T-helper 17 cell (primary cell): Measurements from ENCODE around the gene SCN4B. TPM values are rescaled to one million over a fixed set of nuclear protein-coding genes. Genes with fewer than 3 reads are reported as not detected.

Experiments used
- ATAC-seq: fragments of 150-1000 bp; cut with Tn5 transposase; 2 replicates; pipeline ENCODE4 v1.10.0; 2021; ENCODE audit warnings: mild to moderate bottlenecking, moderate library complexity
- DNase-seq, 3 donors: peaks; one replicate each; pipeline versions ENCODE4 v3.0.0 to v3.0.0-alpha.2; 2020 to 2021
- H3K9me3 ChIP-seq: one replicate; pipeline ENCODE4 v1.7.0; 2013; ENCODE audit warnings: low read length, mild to moderate bottlenecking; ENCODE audit not compliant: control insufficient read depth, poor library complexity, severe bottlenecking
- H3K27ac Mint-ChIP-seq: one replicate; pipeline ENCODE4 v1.8.0; 2022; ENCODE audit warnings: mild to moderate bottlenecking, moderate library complexity, mixed read lengths
- H3K27me3 Mint-ChIP-seq: one replicate; pipeline ENCODE4 v1.8.0; 2022; ENCODE audit warnings: mixed read lengths
- H3K36me3 Mint-ChIP-seq: one replicate; pipeline ENCODE4 v1.8.0; 2022; ENCODE audit warnings: low read depth, mixed read lengths
- H3K4me1 Mint-ChIP-seq: one replicate; pipeline ENCODE4 v1.8.0; 2022; ENCODE audit warnings: mild to moderate bottlenecking, mixed read lengths
- H3K4me3 Mint-ChIP-seq: one replicate; pipeline ENCODE4 v1.8.0; 2022; ENCODE audit warnings: mild to moderate bottlenecking, moderate library complexity, mixed read lengths
- total RNA-seq, 4 donors: library from RNA in 2 of 4; stranded (reverse) in 2 of 4; gene quantifications; one replicate each; pipeline ENCODE4 v1.2.3 and lab custom pipeline; 2022 to 2026

SCN4B gene
- total RNA-seq, 2 donors from 2014 or later = not detected

DNA sequence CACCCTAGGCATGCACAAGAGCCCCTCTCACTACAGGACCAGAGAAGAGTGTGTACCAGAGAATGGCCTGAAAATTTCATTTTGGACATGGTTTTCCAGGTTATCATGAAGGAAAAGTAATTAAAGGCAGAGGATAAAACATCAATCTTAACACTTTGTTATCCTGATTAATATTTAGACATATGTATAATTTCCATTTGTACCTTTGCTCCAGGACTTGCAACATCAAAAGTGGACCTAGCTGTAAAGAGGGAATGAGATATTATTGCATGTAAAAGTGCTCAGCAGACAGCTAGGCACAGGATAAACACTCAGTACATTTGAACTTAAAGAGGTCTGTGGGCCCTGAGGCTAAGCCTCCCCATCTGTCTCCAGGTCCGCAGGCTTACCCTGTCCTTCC, 2.0 kb upstream of the SCN4B start:
- no peaks in the 10 kb centered on the region for H3K9me3 ChIP-seq
- H3K27ac Mint-ChIP-seq = no peak overlapping the region
- ATAC-seq (no peak), DNase-seq (no peak)
- peaks cover 7% of the 10 kb centered on the region for H3K4me1 Mint-ChIP-seq
- peaks cover 82% of the 10 kb centered on the region for H3K27me3 Mint-ChIP-seq
- no peaks in the 10 kb centered on the region for H3K36me3 Mint-ChIP-seq
- no peak overlapping the region for H3K4me3 Mint-ChIP-seq

DNA sequence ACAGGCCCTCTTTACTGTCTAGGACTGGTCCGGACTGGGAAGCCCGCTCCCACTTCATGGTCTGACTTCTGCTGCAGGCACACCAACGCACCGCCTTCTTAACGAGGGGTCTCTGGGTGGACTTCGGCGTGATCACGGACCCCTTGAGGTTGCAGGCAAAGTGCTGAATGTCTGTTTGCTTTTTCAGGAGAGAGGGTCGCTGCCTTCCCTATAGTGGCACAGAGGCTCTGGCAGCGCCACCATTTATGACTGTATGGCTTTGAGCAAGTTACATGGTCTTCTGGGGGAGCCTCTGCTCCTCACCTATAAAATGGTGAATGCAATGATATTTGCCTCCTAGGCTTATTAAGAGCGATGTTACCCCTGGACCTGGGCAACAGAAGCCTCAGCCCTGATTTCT, 1.4 kb upstream of the SCN4B start:
- Mint-ChIP-seq H3K36me3 (no peaks in the 10 kb centered on the region), H3K27me3 (peaks cover 76% of the 10 kb centered on the region), H3K27ac (no peak overlapping the region), H3K4me1 (peaks cover 7% of the 10 kb centered on the region), H3K4me3 (peak overlapping the region; percentile 88)
- ATAC-seq (no peak), DNase-seq (no peak)
- no peaks in the 10 kb centered on the region for H3K9me3 ChIP-seq

GRCh38 chr11:118153516-118153915, 893 bp upstream of the SCN4B start:
- H3K9me3 ChIP-seq = no peaks in the 10 kb centered on the region
- Mint-ChIP-seq H3K27ac (no peak overlapping the region), H3K4me1 (peaks cover 7% of the 10 kb centered on the region), H3K4me3 (peak overlapping the region; percentile 88), H3K27me3 (peaks cover 72% of the 10 kb centered on the region), H3K36me3 (no peaks in the 10 kb centered on the region)
- ATAC-seq (no peak), DNase-seq (no peak)

DNA sequence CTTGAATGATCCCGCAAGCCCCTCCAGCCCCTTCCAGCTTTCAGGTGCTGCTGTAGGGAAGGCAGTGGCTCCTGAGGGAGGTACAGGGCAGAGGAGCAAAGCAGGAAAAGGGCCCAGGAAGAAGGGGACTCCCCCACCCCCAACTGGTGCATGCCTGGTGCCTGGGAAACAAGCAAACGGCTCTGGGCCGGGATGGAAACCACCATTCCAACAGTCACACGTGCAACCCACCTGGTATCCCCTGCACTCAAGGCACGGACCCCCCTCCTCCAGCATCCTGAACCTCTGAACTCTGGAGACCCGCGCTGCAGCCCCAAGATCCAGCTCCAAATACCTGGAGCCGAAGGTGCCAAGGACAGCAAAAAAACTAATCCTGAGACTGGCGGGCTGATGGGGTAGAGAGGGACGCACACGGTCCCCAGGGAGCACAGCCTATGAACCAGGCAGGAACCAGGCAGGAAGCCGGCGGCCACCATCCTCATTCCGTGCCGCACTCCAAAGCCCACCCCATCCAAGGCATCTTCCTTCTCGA, 537 bp downstream of the SCN4B start:
- Mint-ChIP-seq H3K27ac (no peak overlapping the region), H3K27me3 (peaks cover 59% of the 10 kb centered on the region), H3K4me1 (peaks cover 3% of the 10 kb centered on the region), H3K4me3 (peak overlapping the region; percentile 63), H3K36me3 (no peaks in the 10 kb centered on the region)
- no peaks in the 10 kb centered on the region for H3K9me3 ChIP-seq
- ATAC-seq (no peak), DNase-seq (no peak)

DNA sequence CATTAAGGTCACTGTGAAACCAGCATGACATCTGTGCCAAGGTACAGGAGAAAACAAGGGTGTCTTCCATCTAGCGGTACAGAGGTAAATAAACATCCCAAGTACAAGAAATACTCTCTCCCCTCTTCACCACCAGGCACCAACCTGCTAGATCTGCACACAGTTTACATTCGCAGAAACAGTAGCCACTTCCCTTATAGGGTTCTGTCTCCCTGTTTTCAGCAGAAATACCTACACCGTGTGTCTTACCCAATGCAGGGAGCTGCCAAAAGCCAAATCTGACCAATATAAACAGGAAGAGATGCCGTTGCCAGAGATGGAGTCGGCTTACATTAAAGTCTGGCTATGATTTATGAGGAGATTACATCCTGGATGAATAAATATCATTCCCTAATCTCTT, 1.2 kb downstream of the SCN4B start:
- Mint-ChIP-seq H3K4me1 (peaks cover 3% of the 10 kb centered on the region), H3K4me3 (peak overlapping the region; percentile 31), H3K27me3 (peaks cover 52% of the 10 kb centered on the region)

DNA sequence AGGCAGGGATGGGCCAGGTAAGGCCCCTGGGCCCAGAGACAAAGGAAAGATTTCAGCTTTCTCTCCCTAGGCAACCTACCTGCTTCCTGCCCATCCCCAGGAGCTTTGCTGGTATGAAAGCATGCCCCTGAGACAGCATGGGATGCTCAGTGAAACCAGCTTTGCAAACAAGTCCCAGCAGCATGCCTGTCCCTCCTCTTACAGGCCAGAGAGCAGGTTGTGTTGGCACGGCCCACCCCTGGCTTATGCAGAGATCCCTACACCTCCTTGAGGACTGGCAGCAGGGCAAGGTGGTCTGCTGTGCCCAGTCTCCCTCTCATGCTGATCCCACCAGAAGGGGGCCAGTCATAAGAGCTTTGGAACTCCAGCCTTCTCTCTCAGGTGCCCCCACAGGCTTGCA, 3.1 kb downstream of the SCN4B start:
- peaks cover 1% of the 10 kb centered on the region for H3K36me3 Mint-ChIP-seq
- peaks cover 46% of the 10 kb centered on the region for H3K27me3 Mint-ChIP-seq
- peaks cover 8% of the 10 kb centered on the region for H3K4me1 Mint-ChIP-seq
- no peaks in the 10 kb centered on the region for H3K9me3 ChIP-seq
- no peak overlapping the region for H3K4me3 Mint-ChIP-seq
- ATAC-seq (no peak), DNase-seq (no peak)
- no peak overlapping the region for H3K27ac Mint-ChIP-seq

More for the DNA sequence above, 1.2 kb downstream of the SCN4B start:
- H3K27ac Mint-ChIP-seq = no peak overlapping the region
- no peaks in the 10 kb centered on the region for H3K36me3 Mint-ChIP-seq
- DNase-seq = no peak
- no peaks in the 10 kb centered on the region for H3K9me3 ChIP-seq
- ATAC-seq = no peak

DNA sequence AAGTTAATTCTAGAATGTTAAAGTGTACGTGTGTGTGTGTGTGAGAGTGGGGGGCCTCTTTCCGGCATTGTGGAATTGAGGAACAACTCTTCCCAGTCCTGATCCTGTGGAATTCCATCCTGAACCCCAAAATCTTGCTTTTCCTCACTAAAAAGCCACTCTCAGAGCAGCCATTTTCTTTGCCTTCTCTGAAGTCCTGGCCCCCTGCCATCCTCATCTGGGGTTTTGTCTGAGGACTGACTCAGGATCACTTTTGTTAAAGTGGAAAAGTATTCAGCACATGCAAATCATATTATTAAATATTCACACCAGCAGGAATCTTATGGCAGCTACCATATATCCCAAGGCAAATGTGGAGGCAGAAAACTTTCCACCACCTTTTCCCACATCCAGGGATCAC, 3.8 kb downstream of the SCN4B start:
- Mint-ChIP-seq H3K4me1 (peaks cover 8% of the 10 kb centered on the region), H3K4me3 (no peak overlapping the region), H3K27me3 (peaks cover 46% of the 10 kb centered on the region), H3K27ac (no peak overlapping the region), H3K36me3 (peaks cover 2% of the 10 kb centered on the region)
- no peak for ATAC-seq
- no peak for DNase-seq
- no peaks in the 10 kb centered on the region for H3K9me3 ChIP-seq

DNA sequence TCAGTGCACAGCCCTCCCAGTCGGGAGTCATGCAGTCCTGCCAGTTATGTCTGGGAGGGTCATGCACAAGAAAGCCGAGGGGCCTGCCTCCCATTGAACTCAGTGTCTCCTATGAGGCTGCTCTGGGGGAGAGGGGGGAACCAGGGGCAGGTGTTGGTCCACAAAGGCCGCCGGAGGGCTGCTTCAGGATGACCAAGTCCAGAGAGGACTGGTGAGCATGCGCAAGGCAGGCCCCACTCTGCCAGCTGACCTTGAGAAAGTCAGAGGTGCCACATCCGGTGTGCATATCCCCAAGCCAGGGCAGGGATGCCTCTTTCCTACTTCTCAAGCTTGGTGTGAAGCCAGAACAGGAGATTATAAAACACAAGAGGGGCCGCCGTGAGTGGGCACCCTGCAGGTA, 4.4 kb downstream of the SCN4B start:
- Mint-ChIP-seq H3K36me3 (peaks cover 2% of the 10 kb centered on the region), H3K27ac (no peak overlapping the region), H3K4me3 (no peak overlapping the region), H3K4me1 (peaks cover 5% of the 10 kb centered on the region), H3K27me3 (peaks cover 48% of the 10 kb centered on the region)
- H3K9me3 ChIP-seq = no peaks in the 10 kb centered on the region
- no peak for DNase-seq
- ATAC-seq = no peak

GRCh38 chr11:118147502-118147901, 5.1 kb downstream of the SCN4B start:
- Mint-ChIP-seq H3K27ac (no peak overlapping the region), H3K27me3 (peaks cover 55% of the 10 kb centered on the region), H3K4me1 (peaks cover 7% of the 10 kb centered on the region), H3K4me3 (no peak overlapping the region), H3K36me3 (peaks cover 2% of the 10 kb centered on the region)
- H3K9me3 ChIP-seq = no peaks in the 10 kb centered on the region
- ATAC-seq (no peak), DNase-seq (no peak)

- H3K9me3 ChIP-seq = no peaks in the 10 kb centered on the region
- DNase-seq (no peak), ATAC-seq (no peak)
- Mint-ChIP-seq H3K4me1 (peaks cover 12% of the 10 kb centered on the region), H3K36me3 (peaks cover 9% of the 10 kb centered on the region), H3K27me3 (peaks cover 57% of the 10 kb centered on the region), H3K27ac (peak overlapping the region; percentile 62), H3K4me3 (peak overlapping the region; percentile 82)
These were observed 6.1 kb downstream of the SCN4B start for GRCh38 chr11:118146554-118146953.

DNA sequence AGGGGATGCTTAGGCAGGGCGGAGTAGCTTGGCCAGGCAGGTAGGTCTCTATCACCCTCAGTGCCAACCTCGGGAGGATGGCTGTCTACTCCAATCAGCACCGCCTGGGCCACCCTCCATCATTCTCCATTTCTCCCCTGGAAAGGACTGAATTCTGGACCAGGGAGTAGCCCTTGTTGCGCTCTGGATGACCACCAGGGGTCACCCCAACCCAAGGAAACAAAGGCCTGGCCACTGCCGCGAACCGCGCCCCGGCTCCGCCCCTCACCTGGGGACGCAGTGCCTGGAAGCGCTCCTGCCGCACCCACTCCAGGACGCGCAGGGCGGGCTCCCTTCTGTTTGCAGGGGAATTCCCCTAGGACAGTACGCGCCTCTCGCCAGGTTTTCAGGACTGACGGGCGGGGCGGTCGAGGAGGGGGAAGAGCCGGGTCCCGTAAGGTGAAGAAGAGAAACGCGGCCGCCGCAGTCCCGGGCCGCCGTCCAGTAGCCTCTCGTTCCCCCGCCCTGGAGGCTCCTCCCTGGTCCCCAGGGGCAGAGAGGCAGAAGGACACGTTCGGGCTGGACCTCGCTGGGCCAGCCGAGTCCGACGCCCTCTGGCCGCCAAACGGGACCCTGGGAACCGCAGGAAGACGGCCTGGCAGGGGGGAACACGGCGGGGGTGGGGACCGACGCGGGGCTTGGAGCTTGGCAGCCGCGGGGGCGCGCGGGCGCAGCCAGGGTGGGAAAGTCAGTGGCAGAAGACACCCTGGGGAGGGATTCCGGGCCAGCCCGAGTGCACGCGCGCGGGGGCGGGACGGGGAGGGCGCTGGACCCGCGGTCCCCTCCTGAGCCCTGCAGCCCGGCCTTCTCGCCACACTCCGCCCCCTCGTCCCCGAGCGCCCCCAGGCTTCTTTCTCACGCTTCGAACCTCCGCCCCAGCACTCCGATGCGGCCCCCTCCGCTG, 7.1 kb downstream of the SCN4B start:
- Mint-ChIP-seq H3K4me3 (peak overlapping the region; percentile 89), H3K36me3 (peaks cover 9% of the 10 kb centered on the region), H3K27me3 (peaks cover 56% of the 10 kb centered on the region), H3K27ac (peak overlapping the region; percentile 41), H3K4me1 (peaks cover 12% of the 10 kb centered on the region)
- ATAC-seq (peak; percentile 97), DNase-seq (peak; percentile 79 to 88 (median 85))
- H3K9me3 ChIP-seq = no peaks in the 10 kb centered on the region

GRCh38 chr11:118144301-118145268, 8.0 kb downstream of the SCN4B start:
- Mint-ChIP-seq H3K27ac (peak overlapping the region; percentile 8), H3K4me3 (peak overlapping the region; percentile 89), H3K27me3 (peaks cover 54% of the 10 kb centered on the region), H3K4me1 (peaks cover 12% of the 10 kb centered on the region), H3K36me3 (peaks cover 9% of the 10 kb centered on the region)
- ATAC-seq (no peak), DNase-seq (no peak)
- no peaks in the 10 kb centered on the region for H3K9me3 ChIP-seq

GRCh38 chr11:118143661-118144185, 8.9 kb downstream of the SCN4B start:
- H3K36me3 Mint-ChIP-seq = peaks cover 9% of the 10 kb centered on the region
- DNase-seq = no peak
- peaks cover 12% of the 10 kb centered on the region for H3K4me1 Mint-ChIP-seq
- H3K9me3 ChIP-seq = no peaks in the 10 kb centered on the region
- H3K4me3 Mint-ChIP-seq = no peak overlapping the region
- peaks cover 62% of the 10 kb centered on the region for H3K27me3 Mint-ChIP-seq
- ATAC-seq = no peak
- H3K27ac Mint-ChIP-seq = peak overlapping the region; percentile 8
